ENCODE data around the gene SPCS1. TPM values are rescaled to one million over a fixed set of nuclear protein-coding genes. Genes with fewer than 3 reads are reported as not detected.
"Not testable (repeated sequence)": the region's sequence is repeated elsewhere in the genome, so short reads cannot be mapped to it uniquely, and the experiment has no call there.

SPCS1 gene
- total RNA-seq, 1 donor from 2014 or later: 78.7 TPM

DNA sequence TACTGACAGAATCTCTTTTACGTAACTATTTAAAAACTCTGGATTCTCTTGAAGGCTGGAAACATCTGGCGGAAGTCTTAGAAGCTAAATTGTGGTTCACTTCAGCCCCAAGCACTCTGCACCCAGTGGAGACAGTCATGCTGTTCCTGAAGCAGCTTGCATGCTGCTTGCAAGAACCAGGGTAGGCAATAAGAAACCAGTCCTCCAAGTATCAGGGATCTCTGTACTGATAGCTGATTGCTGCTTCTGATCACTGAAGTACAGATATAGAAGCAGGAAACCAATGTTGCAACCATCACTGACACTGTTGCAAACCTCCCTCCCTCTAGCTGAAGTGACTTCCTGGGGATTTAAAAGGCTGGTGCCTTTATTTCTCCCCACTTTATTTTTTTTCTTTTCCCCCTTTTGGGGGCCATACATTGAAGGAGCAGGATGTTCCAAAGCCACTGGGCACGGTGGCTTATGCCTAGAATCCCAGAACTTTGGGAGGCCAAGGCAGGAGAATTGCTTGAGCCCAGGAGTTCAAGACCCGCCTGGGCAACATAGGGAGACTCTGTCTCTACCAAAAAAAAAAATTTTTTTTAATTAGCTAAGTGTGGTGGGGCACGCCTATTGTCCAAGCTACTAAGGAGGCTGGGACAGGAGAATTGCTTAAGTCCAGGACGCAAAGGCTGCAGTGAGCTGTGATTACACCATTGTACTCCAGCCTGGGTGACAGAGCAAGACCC, 15.3 kb downstream of the SPCS1 start:
- intact Hi-C loops (cut with DNase I): no loop called here
- ATAC-seq (ENCODE audit: poor library complexity) (no peak), DNase-seq (no peak)

DNA sequence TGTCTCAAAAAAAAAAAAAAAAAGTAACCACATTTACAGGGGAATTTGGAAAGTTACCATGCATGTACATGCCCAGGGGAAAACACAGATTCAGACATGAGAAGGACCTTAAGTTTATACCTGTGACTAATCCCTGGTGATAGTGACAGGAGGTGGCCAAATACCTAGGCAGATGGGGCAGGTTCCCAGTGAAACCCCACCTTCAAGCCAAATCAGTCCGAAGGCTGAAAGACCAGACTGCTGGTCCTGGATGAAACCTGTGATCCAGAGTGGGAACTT, 15.8 kb downstream of the SPCS1 start:
- DNase-seq (no peak), ATAC-seq (ENCODE audit: poor library complexity) (no peak)
- intact Hi-C loops (cut with DNase I): no loop called here

DNA sequence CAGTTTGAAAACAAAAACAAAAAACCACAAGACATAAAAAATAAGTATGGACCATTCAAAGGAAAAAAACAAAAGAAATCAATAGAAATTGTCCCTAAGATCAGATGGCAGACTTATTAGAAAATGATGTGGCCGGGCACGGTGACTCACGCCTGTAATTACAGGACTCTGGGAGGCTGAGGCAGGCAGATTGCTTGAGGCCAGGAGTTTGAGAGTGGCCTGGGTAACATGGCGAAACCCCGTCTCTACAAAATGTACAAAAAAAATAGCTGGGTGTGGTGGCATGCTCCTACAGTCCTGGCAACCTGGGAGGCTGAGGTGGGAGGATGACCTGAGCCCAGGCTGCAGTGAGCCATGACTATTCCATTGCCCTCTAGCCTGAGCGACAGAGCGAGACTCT, 16.6 kb downstream of the SPCS1 start:
- intact Hi-C loops (cut with DNase I): no loop called here
- no peak for ATAC-seq (ENCODE audit: poor library complexity)
- DNase-seq: no peak

GRCh38 chr3:52723935-52724334, 18.0 kb downstream of the SPCS1 start:
- intact Hi-C loops (cut with DNase I): no loop called here
- DNase-seq (no peak), ATAC-seq (ENCODE audit: poor library complexity) (no peak)

GRCh38 chr3:52724511-52724910, 18.6 kb downstream of the SPCS1 start:
- intact Hi-C loops (cut with DNase I): no loop called here
- ATAC-seq (ENCODE audit: poor library complexity): no peak
- no peak for DNase-seq

GRCh38 chr3:52728753-52729152, 22.8 kb downstream of the SPCS1 start:
- DNase-seq; ATAC-seq (ENCODE audit: poor library complexity); intact Hi-C loops (cut with DNase I): not testable (repeated sequence)

DNA sequence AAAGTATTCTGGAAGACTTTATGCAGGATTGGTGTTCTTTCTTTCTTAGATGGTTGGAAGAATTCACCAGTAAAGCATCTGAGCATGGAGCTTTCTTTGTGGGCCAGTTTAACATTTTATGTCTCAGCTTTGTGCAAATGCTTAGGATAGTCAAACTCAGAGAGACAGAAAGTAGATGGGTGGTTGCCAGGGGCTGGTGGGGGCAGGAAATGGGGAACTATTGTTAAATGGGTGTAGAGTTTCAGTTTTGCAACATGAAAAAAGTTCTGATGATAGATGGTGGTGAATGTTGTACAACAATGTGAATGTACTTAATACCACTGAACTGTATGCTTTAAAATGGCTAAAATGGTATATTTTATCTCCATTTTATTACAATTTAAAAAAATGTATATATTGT, 24.8 kb downstream of the SPCS1 start:
- intact Hi-C loops (cut with DNase I): no loop called here
- ATAC-seq (ENCODE audit: poor library complexity) (no peak), DNase-seq (no peak)

DNA sequence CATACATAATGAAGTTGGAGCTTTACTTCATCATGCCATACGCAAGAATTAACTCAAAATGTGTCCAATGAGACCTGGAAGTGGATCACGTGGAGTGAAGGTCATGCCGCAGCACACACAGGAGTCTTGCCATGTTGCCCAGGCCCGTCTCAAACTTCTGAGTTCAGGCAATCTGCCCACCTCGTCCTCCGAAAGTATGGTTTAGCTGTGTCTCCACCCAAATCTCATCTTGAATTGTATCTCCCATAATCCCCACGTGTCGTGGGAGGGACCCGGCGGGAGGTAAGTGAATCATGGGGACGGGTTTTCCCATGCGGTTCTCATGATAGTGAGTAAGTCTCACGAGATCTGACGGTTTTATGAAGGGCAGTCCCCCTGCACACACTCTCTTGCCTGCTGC, 25.7 kb downstream of the SPCS1 start:
- no peak for ATAC-seq (ENCODE audit: poor library complexity)
- intact Hi-C loops (cut with DNase I): no loop called here

GRCh38 chr3:52733256-52733891, 27.5 kb downstream of the SPCS1 start:
- ATAC-seq (ENCODE audit: poor library complexity) (no peak), DNase-seq (no peak)
- intact Hi-C loops (cut with DNase I): no loop called here

More for the DNA sequence above, 25.7 kb downstream of the SPCS1 start:
- no peak for DNase-seq

- no peak for ATAC-seq (ENCODE audit: poor library complexity)
- intact Hi-C loops (cut with DNase I): no loop called here
These were observed 33.8 kb downstream of the SPCS1 start for GRCh38 chr3:52739730-52740129.

GRCh38 chr3:52742418-52743041, 36.6 kb downstream of the SPCS1 start:
- ATAC-seq (ENCODE audit: poor library complexity) (peak; percentile 58), DNase-seq (no peak)
- intact Hi-C loops (cut with DNase I): no loop called here

More at GRCh38 chr3:52739730-52740129, 33.8 kb downstream of the SPCS1 start:
- DNase-seq: no peak

- ATAC-seq (ENCODE audit: poor library complexity) (no peak), DNase-seq (no peak)
- intact Hi-C loops (cut with DNase I): no loop called here
These were observed 37.2 kb downstream of the SPCS1 start for GRCh38 chr3:52743152-52743551.

DNA sequence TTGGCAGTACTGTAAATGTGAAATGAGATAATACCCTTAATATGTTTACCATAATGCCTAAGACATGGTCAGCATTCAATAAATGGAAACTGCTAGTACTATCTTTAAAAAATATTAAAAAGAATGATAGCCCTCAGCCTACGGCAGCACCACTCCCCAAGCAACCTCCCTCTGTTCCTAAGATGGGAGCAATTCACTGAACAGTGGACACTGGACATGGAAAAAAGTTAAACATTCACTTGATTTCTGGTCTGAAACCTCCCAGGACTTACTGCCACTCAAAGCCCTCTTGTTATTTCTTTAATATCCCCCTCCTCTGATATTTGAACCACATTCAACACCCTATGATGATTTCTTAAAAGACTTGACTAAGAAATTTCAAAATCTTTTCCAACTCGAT, 37.8 kb downstream of the SPCS1 start:
- ATAC-seq (ENCODE audit: poor library complexity) (no peak), DNase-seq (no peak)
- intact Hi-C loops (cut with DNase I): no loop called here

DNA sequence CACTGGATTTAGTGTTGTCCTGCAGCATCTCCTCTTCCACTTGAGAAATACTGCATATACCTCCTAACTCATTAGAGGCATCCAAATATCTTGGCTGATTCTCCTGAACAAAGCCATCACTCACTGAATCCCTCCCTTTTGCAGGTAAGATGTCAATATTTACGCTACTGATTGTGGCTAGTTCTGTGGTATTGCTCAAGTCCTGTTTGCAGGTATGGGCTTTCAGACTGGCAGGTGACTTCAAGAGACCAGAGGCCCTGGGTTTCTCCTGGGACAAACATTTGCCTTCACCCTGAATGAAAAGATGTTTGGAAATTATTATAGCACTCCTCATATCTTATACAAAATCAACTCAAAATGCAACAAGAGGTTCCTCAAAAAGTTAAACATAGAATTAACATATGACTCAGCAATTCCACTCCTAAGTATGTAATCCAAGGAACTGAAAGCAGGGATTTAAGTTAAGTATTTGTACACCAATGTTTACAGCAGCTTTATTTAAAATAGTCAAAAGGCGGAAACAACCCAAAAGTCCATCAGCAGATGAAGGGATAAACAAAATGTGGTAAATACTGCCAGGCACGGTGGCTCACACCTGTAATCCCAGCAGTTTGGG, 46.2 kb downstream of the SPCS1 start:
- intact Hi-C loops (cut with DNase I): loop anchor here (10.0 kb wide), 1 partner anchor 323 kb away; no protein-coding TSS in a partner anchor
- ATAC-seq (ENCODE audit: poor library complexity) (no peak), DNase-seq (no peak)

- DNase-seq: no peak
These were observed 48.5 kb downstream of the SPCS1 start for GRCh38 chr3:52754373-52754772.

DNA sequence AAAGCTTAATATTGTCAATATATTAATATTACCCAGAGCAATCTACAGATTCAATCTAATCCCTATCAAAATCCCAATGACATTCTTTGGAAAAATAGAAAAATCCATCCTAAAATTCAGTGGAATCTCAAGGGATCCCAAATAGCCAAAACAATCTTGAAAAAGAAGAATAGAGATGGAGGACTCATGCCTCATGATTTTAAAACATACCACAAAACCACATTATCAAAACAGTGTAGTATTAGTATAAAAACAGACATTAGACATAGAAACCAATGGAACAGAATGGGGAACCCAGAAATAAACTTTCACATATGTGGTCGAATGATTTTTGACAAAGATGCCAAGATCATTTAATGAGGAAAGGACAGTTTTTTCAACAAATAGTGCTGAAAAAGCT, 50.2 kb downstream of the SPCS1 start:
- ATAC-seq (ENCODE audit: poor library complexity) (no peak), DNase-seq (no peak)
- intact Hi-C loops (cut with DNase I): loop anchor here (10.0 kb wide), 1 partner anchor 319 kb away; no protein-coding TSS in a partner anchor

More at GRCh38 chr3:52754373-52754772, 48.5 kb downstream of the SPCS1 start:
- no peak for ATAC-seq (ENCODE audit: poor library complexity)
- intact Hi-C loops (cut with DNase I): loop anchor here (10.0 kb wide), 1 partner anchor 320 kb away; no protein-coding TSS in a partner anchor
